Umbilical cord (tissue), 2 donors: Measurements from ENCODE around the gene GRM5. TPM values are rescaled to one million over a fixed set of nuclear protein-coding genes. Genes with fewer than 3 reads are reported as not detected.
"Not testable (repeated sequence)": the region's sequence is repeated elsewhere in the genome, so short reads cannot be mapped to it uniquely, and the experiment has no call there.

Experiments
- DNase-seq: peaks from one replicate; pipeline ENCODE4 v3.0.0-alpha.2; 2015; ENCODE audit warnings: low spot score
- total RNA-seq: library from RNA; depleted of rRNA; stranded (reverse); fragments of >200 nt; gene quantifications from one replicate; pipeline ENCODE4 v1.2.3, GENCODE V29; 2014; ENCODE audit warnings: low replicate concordance; ENCODE audit not compliant: insufficient read depth

Gene GRM5
- total RNA-seq, 1 donor from 2014 or later, result 3.1 TPM

DNA sequence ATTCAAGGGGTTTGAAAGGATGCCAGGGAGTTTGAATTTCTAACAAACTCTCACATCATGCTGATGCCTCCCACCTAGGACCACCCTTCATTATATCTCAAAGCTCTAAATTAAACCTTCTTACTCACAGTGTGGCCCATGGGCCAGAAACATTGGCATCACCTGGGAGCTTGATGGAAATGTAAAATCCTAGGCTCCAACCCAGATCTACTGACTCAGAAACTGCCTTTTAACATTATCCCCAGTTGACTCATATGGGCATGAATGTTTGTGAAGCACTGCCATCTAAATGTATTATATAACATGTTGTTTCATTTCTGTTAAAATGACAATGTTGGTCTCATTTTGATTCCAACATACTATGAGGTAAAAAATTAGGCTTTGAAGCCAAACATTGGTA, 90.3 kb downstream of the GRM5 start:
- not testable (repeated sequence) for DNase-seq

DNA sequence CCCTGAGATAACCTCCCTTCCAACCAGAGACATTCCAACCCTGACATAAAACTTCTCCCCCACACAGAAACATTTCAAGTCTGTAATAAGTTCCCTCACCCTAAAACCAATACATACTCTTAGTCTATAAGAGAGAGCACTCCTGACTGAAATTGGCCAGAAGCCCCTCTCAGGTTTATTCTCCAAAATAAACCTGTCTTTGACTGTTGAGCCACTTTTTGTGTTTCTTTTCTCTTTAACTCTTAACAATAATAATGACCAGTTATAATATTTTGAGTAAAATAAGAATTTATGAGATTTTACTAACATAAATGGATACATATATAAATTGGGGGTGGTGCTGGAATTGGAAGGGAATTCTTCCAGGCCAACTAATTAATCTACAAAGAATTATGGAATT, 93.6 kb downstream of the GRM5 start:
- DNase-seq, result no peak

DNA sequence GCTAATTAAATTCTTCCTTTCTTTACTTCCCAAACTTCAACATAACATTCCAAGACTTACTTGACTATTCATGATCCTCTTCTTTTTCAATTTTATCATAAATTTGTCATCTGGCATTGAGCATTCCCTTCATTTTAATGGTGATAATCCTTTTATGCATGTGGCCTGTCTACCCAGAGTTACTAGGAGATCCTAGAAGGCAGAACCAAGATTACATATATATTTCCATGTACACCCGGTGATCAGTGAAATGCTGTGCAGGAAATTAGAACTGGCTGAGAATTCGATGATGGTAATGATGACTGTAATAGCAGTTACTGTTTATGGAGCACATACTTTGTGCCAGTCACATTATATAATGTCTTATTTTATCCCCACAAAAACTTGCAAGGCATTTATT, 104.2 kb downstream of the GRM5 start:
- not testable (repeated sequence) for DNase-seq

DNA sequence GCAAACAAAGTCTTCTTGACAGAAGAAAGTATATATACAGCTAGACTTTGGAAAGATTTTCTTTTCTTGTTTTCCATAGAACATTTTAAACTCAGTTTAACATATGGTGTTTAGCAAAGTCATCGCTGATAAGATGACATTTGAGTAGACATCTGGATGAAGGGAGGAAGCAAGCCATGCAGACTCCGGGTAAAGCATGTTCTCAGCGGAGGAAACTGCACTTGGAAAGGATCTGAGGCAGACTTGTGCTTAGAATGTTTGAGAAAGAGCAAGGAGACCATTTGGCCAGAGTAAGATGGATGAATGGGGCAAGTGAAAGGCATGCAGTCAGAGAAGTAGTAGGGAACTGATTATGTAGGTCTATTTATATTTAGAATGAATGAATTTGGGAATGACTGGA, 105.9 kb downstream of the GRM5 start:
- peak; percentile 14 for DNase-seq

DNA sequence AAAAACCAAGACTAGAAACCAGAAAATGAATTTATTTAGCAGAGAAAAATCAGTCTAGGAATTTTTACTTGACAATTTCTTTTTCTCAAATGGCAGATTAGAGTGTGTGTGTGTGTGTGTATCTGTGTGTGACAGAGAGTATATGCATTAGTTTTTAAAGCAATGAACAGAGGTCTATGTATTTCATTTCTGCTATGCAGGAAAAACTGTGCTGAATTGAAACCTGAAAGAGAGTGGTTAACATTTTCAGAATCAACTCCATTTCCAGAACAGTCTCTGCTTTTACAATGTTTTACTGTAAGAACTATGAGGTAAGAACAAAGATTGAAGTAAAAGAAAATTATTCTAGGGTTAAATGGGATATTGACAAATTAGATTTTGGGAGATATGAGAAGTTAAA, 114.8 kb downstream of the GRM5 start:
- no peak for DNase-seq

DNA sequence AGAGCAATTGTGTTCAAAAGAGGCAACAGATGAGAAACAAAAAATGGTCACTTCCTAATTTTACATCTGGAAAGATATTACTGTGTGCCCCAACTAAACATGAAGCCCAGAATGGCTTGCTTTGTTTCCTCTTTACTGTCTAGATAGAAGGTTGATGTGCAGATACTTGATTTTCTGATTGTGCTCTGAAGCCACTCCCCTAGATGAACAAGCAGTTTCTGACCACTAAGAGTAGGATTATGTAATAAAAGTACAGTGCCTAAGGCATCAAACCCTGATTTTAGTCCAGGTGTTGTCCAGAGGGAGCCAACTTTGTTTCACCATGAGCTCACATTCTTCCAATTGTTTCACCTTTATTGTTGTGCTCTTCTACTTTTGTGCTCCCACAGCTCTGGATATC, 116.9 kb downstream of the GRM5 start:
- DNase-seq, result not testable (repeated sequence)

DNA sequence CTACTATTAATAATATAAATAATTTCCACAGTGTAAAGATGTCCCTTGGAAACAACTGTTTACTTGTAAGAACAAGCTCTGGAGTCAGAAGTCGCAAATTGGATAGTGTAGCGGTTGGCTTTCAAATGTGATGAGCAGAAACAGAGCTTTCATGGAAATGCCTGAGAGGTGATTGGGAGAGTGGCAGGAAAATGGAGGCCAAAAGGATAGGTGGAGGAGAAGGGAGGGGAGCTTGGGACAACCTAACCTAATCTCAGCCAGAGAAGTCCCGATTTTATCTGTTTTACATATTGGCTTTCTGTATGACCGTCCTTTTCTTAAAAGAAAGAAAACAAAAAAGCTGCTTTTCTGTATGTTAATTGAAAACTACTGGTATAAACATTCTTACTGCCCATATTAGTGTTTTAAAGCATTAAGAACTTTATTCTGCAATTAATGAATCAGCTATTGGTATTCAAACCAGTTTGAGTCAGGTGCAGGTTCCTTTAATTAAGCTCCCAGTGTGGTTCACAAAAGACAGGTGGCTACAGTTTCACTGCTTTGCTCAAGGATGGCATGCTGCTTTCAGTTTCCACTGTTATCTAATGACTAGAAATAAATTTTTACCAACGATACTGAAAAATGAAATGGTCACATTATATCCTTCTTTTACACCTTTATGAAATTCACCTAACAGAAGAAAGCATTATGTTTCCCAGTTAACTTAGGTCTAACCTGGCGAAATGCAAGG, 117.8 kb downstream of the GRM5 start:
- not testable (repeated sequence) for DNase-seq

DNA sequence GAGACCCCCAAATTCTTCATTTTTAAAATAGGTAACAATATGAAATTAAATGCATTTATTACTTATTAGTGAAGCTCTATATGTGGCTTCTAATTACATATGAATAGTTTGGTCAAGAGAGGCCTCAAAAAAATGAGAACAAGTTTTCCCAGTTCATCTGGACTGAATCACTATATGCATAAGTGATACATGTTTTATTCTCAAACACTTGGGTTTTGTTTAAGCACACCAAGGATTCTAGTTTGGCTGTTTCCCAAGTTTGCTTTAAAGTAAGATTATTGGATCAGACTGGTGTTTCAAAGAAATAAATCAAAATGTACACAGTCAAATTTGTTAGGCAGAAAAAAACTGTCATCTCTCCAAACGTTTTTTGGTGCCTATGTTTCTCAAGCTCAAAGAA, 136.1 kb downstream of the GRM5 start:
- peak; percentile 81 for DNase-seq

DNA sequence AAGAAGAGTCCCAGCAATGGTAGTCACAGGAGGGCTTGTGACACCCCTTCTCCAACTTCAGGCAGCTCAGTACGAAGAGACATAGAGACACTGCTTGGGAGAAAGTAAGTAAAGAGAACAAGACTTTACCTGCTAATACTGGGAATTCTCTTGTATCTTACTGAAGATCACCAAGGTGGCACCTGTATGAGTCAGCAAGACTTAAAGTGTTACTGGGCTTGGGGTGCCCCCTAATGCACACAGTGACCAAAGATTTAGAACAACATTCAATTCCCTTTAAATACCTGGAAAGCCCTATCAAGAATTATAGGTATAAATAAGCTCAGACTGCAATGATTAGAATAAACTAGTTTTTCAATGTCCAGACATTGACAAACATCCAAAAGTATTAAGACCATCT, 148.7 kb downstream of the GRM5 start:
- DNase-seq, result not testable (repeated sequence)

DNA sequence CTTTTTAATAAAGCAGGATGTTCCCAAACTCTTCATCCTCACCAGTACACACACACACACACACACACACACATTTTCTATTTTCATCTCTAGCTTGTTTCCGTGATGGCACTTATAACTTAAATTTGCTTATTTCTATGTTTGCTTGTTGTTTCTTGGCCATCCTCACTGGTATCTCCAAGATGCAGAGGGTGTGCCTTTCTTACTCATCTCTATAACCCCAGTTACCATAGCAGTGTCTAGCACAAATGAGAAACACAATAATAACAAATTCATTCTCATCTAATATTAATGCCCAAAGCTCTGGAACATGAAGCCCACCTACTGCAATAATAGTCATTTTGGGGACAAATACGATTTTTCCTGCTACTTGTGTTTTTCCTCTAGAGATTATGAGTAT, 156.3 kb downstream of the GRM5 start:
- DNase-seq, result no peak

DNA sequence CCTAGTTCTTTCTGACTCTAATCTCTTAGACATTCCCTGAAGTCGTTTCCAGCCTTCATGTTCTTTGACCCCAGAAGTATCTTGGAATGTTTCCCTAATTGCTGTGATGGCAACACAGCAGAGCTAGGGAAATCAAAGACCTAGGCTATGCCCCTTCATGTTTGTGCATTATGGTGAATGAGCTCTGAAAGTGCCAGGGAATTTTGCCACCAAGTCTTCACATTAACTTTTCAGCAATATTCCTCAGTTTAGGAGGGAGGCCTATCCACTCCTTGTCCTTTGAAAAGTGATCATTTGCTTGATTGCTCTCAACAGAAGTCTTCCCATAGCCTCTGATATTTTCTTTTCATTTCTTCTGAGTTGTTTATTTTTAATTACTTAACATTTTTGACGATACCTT, 164.3 kb downstream of the GRM5 start:
- DNase-seq, result not testable (repeated sequence)

DNA sequence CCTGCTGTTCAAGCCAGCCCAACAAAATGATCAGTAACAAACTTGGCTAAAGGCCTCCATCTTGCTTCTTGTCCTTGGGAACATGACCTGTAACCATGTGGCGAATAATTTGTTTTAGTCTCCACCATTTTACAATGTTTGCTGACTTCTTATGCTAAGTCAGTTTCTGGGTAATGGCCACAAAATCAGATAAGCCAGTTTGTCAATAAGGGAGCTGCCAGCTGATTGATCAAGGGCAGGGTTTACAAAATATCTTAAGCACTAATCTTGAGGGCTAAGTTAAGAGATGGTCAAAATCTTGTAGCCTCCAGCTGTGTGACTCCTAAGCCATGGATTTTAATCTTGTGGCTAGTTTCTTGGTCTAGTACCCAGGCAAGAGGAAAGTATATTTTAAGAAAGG, 176.9 kb downstream of the GRM5 start:
- DNase-seq, result not testable (repeated sequence)

DNA sequence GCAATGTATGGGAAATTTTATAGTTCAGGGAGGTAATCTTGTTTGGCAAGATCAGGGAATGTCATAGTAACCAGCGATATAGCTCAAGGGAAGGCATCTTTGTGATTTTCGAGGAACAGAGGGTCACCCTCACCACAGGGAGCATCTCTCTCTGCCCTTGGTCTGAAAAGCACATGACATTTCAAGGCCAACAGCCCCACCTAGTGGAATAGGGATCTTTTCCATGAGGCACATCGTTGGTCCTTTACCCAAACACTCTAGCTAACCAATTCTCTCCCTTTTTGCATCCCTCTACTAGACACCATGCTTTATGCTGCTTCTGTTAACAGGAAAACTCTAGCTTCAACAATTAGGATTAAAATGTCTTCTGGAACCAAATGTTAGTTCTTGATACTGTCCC, 179.0 kb downstream of the GRM5 start:
- no peak for DNase-seq

DNA sequence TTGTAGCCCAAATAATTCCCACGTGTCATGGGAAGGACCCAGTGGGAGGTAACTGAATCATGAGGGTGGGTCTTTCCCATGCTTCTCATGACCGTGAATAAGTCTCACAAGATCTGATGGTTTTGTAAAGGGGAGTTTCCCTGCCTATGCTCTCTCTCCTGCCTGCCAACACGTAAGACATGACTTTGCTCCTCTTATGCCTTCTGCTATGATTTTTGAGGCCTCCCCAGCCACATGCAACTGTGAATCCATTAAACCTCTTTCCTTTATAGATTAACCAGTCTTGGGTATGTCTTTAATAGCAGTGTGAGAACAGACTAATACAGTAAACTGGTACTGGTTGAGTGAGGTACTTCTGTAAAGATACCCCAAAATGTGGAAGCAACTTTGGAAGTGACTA, 183.0 kb downstream of the GRM5 start:
- not testable (repeated sequence) for DNase-seq

DNA sequence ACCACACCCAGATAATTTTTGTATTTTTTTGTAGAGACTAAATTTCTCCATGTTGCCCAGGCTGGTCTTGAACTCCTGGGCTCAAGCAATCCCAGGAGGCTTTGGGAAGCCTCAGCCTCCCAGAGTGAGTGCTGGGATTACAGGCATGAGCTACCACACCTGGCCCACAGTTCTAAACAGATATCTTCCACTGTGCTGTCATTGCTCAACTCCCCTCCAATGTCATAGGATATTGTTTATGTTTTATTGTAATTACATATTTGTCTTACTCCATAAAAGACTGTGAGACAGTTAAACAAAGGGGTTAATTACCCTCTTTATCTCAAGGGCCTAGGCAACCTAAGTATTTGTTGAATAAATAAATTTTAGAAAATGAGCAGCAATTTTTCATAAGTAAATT, 204.2 kb downstream of the GRM5 start:
- no peak for DNase-seq

DNA sequence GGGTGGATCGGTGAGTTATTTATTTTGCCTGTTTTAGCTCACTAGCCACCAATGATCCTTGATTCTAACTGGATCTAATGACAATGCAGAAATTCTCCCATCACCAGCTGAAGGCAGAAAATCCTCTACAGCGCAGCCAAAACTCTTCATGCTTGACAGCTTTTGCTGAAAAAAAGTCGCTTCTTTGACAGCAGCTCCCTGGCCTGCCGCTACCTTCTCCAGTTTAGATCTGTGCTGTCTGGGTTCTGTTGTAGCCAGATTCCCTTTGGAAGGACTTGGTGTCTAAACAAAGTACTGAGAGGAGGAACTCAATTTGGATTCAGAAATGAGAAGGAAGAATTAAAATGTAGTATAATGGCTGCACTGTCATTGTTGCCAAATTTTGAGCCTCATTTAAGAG, 205.4 kb downstream of the GRM5 start:
- not testable (repeated sequence) for DNase-seq

DNA sequence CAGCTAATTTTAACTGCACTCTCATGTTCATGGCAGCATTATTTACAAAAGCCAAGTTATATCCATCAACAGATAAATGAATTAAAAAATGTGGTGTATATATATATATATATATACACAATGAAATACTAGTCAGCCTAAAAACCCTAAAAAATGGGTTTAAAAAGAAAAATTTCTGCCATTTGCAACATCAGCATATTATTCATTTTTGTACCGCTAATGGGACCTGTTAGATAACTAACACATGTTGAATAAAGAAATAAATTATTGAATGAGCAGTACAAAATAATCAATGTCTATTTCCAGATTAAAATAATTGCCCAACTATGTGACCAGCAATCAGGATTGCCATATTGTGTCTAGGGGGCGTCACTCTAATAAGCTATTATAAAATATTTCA, 211.8 kb downstream of the GRM5 start:
- DNase-seq, result not testable (repeated sequence)

DNA sequence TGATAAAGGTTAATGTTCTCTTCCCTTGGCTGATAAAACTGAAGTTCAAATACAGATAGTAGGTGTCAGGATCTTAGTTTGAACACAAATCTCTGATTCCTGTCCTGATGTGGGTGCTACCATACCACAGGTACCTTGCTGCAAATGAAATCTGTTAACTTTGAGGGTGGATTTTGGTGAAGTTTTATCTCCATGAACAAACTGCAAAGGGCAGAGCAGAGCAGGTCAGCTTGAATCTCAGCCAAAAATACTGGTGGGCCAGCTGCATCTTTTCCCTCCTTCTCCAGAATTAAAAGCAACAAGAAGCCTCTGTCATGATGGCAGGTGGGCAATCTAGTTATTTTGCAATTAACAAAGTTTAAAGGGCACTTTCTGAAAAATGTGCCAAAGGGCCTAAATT, 214.2 kb downstream of the GRM5 start:
- DNase-seq, result not testable (repeated sequence)

DNA sequence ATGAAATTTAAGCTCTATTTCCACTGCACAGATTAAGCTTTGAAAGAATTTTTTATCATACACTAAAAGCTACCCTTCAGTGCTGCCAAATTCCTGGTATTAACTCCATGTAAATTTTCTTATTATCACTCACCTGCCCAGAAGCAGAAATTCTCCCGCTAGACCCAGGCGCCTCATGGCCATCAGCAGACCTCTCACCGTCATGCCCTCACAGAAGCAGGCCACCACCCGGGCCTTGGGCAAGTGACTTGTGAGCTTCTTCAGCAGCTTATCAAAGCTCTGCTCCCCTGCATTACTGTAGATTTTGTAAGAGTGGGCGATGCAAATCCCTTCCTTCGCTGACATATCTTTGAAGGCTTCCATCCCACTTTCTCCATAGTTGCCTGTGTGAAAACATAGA, 216.0 kb downstream of the GRM5 start:
- DNase-seq, result not testable (repeated sequence)

DNA sequence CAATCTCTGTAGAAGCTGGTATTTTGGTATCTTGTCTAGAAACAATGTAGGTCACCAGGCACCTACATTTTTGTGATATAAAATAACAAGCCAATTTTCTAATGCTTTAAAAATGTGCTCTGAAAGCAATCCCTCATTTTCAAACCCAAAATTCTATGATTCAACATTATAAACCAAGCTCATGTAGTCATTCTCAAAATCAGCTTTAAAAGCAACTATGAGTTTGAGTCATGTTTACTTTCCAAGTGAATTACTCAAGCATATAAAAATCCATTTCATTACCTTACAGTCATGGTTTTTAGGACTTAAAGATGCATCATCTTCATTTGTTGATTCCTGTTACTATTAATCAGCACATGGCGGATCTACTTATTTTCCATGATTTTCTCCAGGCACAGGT, 216.4 kb downstream of the GRM5 start:
- no peak for DNase-seq

DNA sequence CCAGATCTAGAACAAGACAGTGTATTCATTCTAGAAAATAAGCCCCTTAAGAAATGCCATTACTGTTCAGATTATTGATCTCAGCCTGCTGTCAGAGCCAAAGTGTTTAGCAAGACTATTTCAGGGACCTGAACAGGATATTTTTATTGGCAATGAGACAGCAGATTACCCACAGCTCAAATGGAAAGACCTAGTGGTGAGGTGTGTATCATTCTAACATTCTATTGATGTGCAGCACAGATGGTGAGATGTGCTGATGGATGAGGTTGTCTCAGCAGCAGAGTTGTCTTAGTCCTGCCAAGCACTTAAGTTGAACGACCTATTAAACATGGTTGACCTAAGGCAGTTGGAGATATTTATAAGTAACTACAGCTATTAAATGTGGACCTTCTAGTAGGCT, 219.5 kb downstream of the GRM5 start:
- not testable (repeated sequence) for DNase-seq

DNA sequence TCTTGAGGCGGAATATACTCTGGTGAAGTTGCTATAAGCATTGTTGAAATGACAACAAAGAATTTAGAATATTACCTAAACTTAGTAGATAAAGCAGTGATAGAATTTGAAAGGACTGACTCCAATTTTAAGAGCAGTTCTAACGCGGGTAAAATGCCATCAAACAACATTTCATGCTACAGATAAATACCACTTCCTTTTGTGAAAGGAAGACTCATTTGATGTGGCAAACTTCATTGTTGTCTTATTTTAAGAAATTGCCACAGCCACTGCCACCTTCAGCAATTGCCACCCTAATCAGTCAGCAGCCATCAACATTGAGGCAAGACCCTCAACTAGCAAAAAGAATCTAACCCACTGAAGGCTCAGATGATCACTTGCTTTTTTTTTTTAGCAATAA, 220.8 kb downstream of the GRM5 start:
- not testable (repeated sequence) for DNase-seq

DNA sequence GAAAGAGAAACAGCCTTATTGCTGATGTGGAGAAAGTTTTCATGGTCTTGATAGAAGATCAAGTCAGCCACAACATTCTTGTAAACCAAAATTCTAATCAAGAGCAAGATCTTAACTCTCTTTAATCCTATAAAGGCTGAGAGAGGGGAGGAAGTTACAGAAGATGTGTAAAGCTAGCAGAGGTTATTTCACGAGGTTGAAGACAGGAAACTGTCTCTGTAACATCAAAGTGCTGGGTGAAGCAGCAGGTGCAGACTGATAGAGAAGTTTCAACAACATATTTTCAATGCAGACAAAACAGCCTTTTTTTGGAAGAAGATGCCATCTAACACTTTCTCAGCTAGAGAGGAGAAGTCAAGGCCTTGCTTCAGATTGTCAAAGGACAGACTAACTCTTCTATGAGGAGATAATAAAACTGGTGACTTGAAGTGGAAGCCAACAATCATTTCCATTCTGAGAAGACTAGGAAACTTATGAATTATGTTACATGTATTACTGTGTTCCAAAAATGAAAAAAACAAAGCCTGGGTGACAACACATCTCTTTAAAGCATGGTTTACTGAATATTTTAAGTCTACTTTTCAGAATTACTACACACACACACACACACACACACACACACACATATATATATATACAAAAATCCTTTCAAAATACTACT, 221.9 kb downstream of the GRM5 start:
- not testable (repeated sequence) for DNase-seq
